ENCODE results near the gene NLRC5.

Gene NLRC5

GRCh38 chr16:56988161-56988947 lies 1.0 kb upstream of the NLRC5 start:
- no peak for TF ChIP-seq FOXP2 (optimal IDR thresholded peaks at IDR 0.05; ENCODE audit: borderline replicate concordance, extremely low read depth, extremely low read length, insufficient read depth)
- TF ChIP-seq REST (IDR thresholded peaks at IDR 0.05; ENCODE audit: insufficient read depth in 1 of 2, low read depth in 2 of 2, low read length in 2 of 2), result no peak
- no peak for TF ChIP-seq SIN3A (IDR thresholded peaks at IDR 0.05; ENCODE audit: borderline replicate concordance, insufficient read depth, low read length)
- no peak for TF ChIP-seq TAF1 (IDR thresholded peaks at IDR 0.05; ENCODE audit: borderline replicate concordance, insufficient read depth, low read length)
- TF ChIP-seq POLR2AphosphoS5 (IDR thresholded peaks at IDR 0.05; ENCODE audit: low read depth, low read length), result no peak

GRCh38 chr16:56989988-56990387 lies 631 bp downstream of the NLRC5 start:
- TF ChIP-seq REST (IDR thresholded peaks at IDR 0.05; ENCODE audit: insufficient read depth in 1 of 2, low read depth in 2 of 2, low read length in 2 of 2) (no peak), TAF1 (IDR thresholded peaks at IDR 0.05; ENCODE audit: borderline replicate concordance, insufficient read depth, low read length) (no peak), SIN3A (IDR thresholded peaks at IDR 0.05; ENCODE audit: borderline replicate concordance, insufficient read depth, low read length) (no peak), FOXP2 (optimal IDR thresholded peaks at IDR 0.05; ENCODE audit: borderline replicate concordance, extremely low read depth, extremely low read length, insufficient read depth) (no peak), POLR2AphosphoS5 (IDR thresholded peaks at IDR 0.05; ENCODE audit: low read depth, low read length) (no peak)

- TF ChIP-seq SIN3A (IDR thresholded peaks at IDR 0.05; ENCODE audit: borderline replicate concordance, insufficient read depth, low read length) (no peak), FOXP2 (optimal IDR thresholded peaks at IDR 0.05; ENCODE audit: borderline replicate concordance, extremely low read depth, extremely low read length, insufficient read depth) (no peak), TAF1 (IDR thresholded peaks at IDR 0.05; ENCODE audit: borderline replicate concordance, insufficient read depth, low read length) (no peak), REST (IDR thresholded peaks at IDR 0.05; ENCODE audit: insufficient read depth in 1 of 2, low read depth in 2 of 2, low read length in 2 of 2) (no peak), POLR2AphosphoS5 (IDR thresholded peaks at IDR 0.05; ENCODE audit: low read depth, low read length) (no peak)
These were observed 1.3 kb downstream of the NLRC5 start for GRCh38 chr16:56990407-56991286.

GRCh38 chr16:56993204-56993603 lies 3.8 kb downstream of the NLRC5 start:
- no peak for TF ChIP-seq TAF1 (IDR thresholded peaks at IDR 0.05; ENCODE audit: borderline replicate concordance, insufficient read depth, low read length)
- no peak for TF ChIP-seq SIN3A (IDR thresholded peaks at IDR 0.05; ENCODE audit: borderline replicate concordance, insufficient read depth, low read length)
- no peak for TF ChIP-seq REST (IDR thresholded peaks at IDR 0.05; ENCODE audit: insufficient read depth in 1 of 2, low read depth in 2 of 2, low read length in 2 of 2)
- TF ChIP-seq POLR2AphosphoS5 (IDR thresholded peaks at IDR 0.05; ENCODE audit: low read depth, low read length), result no peak
- TF ChIP-seq FOXP2 (optimal IDR thresholded peaks at IDR 0.05; ENCODE audit: borderline replicate concordance, extremely low read depth, extremely low read length, insufficient read depth), result no peak
